Suprapubic skin (tissue), 3 donors: Measurements from ENCODE around the gene ING3.
"Not testable (repeated sequence)": the region's sequence is repeated elsewhere in the genome, so short reads cannot be mapped to it uniquely, and the experiment has no call there.

Experiments used
- CTCF ChIP-seq, 2 donors: fragments of 200-600 bp in 1 of 2; fragments of 450-650 bp in 1 of 2; sonication (generic) in 1 of 2; IDR thresholded peaks; one replicate each; pipeline ENCODE4 v1.5.1; 2016 to 2019; ENCODE audit warnings: antibody characterized with exemption in 2 of 2, mild to moderate bottlenecking in 1 of 2, moderate library complexity in 1 of 2
- EP300 ChIP-seq: sonication (generic); formaldehyde crosslinking; IDR thresholded peaks from one replicate; pipeline ENCODE4 v1.6.1; 2017; ENCODE audit warnings: antibody characterized with exemption
- POLR2A ChIP-seq, 2 donors: fragments of 450-650 bp; IDR thresholded peaks; one replicate each; pipeline ENCODE4 v1.6.1; 2017; ENCODE audit warnings: antibody characterized with exemption in 2 of 2, mild to moderate bottlenecking in 2 of 2, moderate library complexity in 2 of 2

DNA sequence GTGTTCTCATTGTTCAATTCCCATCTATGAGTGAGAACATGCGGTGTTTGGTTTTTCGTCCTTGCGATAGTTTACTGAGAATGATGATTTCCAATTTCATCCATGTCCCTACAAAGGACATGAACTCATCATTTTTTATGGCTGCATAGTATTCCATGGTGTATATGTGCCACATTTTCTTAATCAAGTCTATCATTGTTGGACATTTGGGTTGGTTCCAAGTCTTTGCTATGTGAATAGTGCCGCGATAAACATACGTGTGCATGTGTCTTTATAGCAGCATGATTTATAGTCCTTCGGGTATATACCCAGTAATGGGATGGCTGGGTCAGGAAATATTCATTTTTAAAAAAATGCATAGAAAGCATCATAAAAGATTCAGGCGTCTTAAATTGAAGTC lies 33.0 kb downstream of the ING3 start:
- TF ChIP-seq CTCF (IDR thresholded peaks at IDR 0.05); POLR2A (IDR thresholded peaks at IDR 0.05); EP300: not testable (repeated sequence)
